SK-N-SH treated with all-trans-retinoic acid at 6 μM for 48 hours (cell line): Measurements from ENCODE around the gene MGMT.

Experiments used
- ATAC-seq: fragments of 200-7000 bp; cut with Tn5 transposase; 3 replicates; pipeline ENCODE4 v1.9.1; 2020; ENCODE audit warnings: mild to moderate bottlenecking, moderate library complexity
- ARNTL ChIP-seq: fragments of 450-650 bp; formaldehyde crosslinking; IDR thresholded peaks from 2 replicates; pipeline ENCODE4 v1.5.0; 2020; ENCODE audit warnings: low read depth, mild to moderate bottlenecking, moderate library complexity, borderline replicate concordance
- BACH2 ChIP-seq: fragments of 250-450 bp; sonication (Bioruptor Pico); IDR thresholded peaks from 2 replicates; pipeline ENCODE4 v1.9.0; 2021; ENCODE audit warnings: mild to moderate bottlenecking, borderline replicate concordance
- CSDC2 ChIP-seq: fragments of 250-450 bp; sonication (Bioruptor Pico); IDR thresholded peaks from 2 replicates; pipeline ENCODE4 v1.5.0; 2020; ENCODE audit warnings: mild to moderate bottlenecking, moderate library complexity
- ESRRG ChIP-seq: fragments of 250-450 bp; sonication (Bioruptor Pico); IDR thresholded peaks from 2 replicates; pipeline ENCODE4 v1.6.1; 2021; ENCODE audit warnings: mild to moderate bottlenecking
- GLIS3 ChIP-seq: fragments of 250-450 bp; sonication (Bioruptor Pico); IDR thresholded peaks from 2 replicates; pipeline ENCODE4 v1.5.0; 2020; ENCODE audit warnings: mild to moderate bottlenecking, moderate library complexity
- ISL1 ChIP-seq: fragments of 250-450 bp; sonication (Bioruptor Pico); IDR thresholded peaks from 2 replicates; pipeline ENCODE4 v2.1.2; 2022; ENCODE audit warnings: mild to moderate bottlenecking, moderate library complexity
- OSR1 ChIP-seq: fragments of 250-450 bp; sonication (Bioruptor Pico); IDR thresholded peaks from 2 replicates; pipeline ENCODE4 v1.8.0; 2022; ENCODE audit warnings: moderate library complexity, mild to moderate bottlenecking, inconsistent platforms
- PPARA ChIP-seq: fragments of 250-450 bp; sonication (Bioruptor Pico); IDR thresholded peaks from 2 replicates; pipeline ENCODE4 v1.5.0; 2020; ENCODE audit warnings: mild to moderate bottlenecking, borderline replicate concordance
- RARB ChIP-seq: fragments of 250-450 bp; sonication (Bioruptor Pico); IDR thresholded peaks from 2 replicates; pipeline ENCODE4 v1.8.0; 2021; ENCODE audit warnings: mild to moderate bottlenecking, moderate library complexity
- SNAI2 ChIP-seq: fragments of 250-450 bp; sonication (Bioruptor Pico); IDR thresholded peaks from 2 replicates; pipeline ENCODE4 v1.5.0; 2020; ENCODE audit warnings: mild to moderate bottlenecking, moderate library complexity
- TCF4 ChIP-seq: fragments of 250-450 bp; sonication (Bioruptor Pico); IDR thresholded peaks from 2 replicates; pipeline ENCODE4 v1.8.0; 2021; ENCODE audit warnings: mild to moderate bottlenecking, moderate library complexity, borderline replicate concordance
- TOX ChIP-seq: fragments of 250-450 bp; sonication (Bioruptor Pico); IDR thresholded peaks from 2 replicates; pipeline ENCODE4 v1.8.0; 2021; ENCODE audit warnings: mild to moderate bottlenecking, moderate library complexity, borderline replicate concordance
- ZC3H10 ChIP-seq: fragments of 250-450 bp; sonication (Bioruptor Pico); IDR thresholded peaks from 2 replicates; pipeline ENCODE4 v1.5.1; 2021; ENCODE audit warnings: mild to moderate bottlenecking, moderate library complexity
- ZFP3 ChIP-seq: fragments of 250-450 bp; sonication (Bioruptor Pico); IDR thresholded peaks from 2 replicates; pipeline ENCODE4 v1.5.0; 2020; ENCODE audit warnings: mild to moderate bottlenecking, moderate library complexity
- ZFP30 ChIP-seq: fragments of 450-650 bp; formaldehyde crosslinking; IDR thresholded peaks from 2 replicates; pipeline ENCODE4 v1.5.0; 2022; ENCODE audit warnings: mild to moderate bottlenecking, moderate library complexity
- ZNF565 ChIP-seq: fragments of 450-650 bp; formaldehyde crosslinking; conservative IDR thresholded peaks from 2 replicates; pipeline ENCODE4 v1.5.0; 2020; ENCODE audit warnings: low read depth, mild to moderate bottlenecking, moderate library complexity
- ZNF70 ChIP-seq: fragments of 450-650 bp; formaldehyde crosslinking; IDR thresholded peaks from 2 replicates; pipeline ENCODE4 v1.5.0; 2020; ENCODE audit warnings: mild to moderate bottlenecking, moderate library complexity
- ZNF8 ChIP-seq: fragments of 450-650 bp; formaldehyde crosslinking; IDR thresholded peaks from 2 replicates; pipeline ENCODE4 v1.5.0; 2020; ENCODE audit warnings: mild to moderate bottlenecking, moderate library complexity
- TF ChIP-seq, protein P1 (sequence below): fragments of 250-450 bp; sonication (Bioruptor Pico); IDR thresholded peaks from 2 replicates; pipeline ENCODE4 v1.8.0; 2020; ENCODE audit warnings: mild to moderate bottlenecking, moderate library complexity, borderline replicate concordance
- TF ChIP-seq, protein P2 (sequence below): fragments of 250-450 bp; sonication (Bioruptor Pico); IDR thresholded peaks from 2 replicates; pipeline ENCODE4 v1.5.1; 2021; ENCODE audit warnings: mild to moderate bottlenecking, moderate library complexity
- TF ChIP-seq, protein P3 (sequence below): fragments of 250-450 bp; sonication (Bioruptor Pico); IDR thresholded peaks from 2 replicates; pipeline ENCODE4 v1.5.1; 2020; ENCODE audit warnings: low read depth, mild to moderate bottlenecking, moderate library complexity
- TF ChIP-seq, protein P4 (sequence below): fragments of 250-450 bp; sonication (Bioruptor Pico); IDR thresholded peaks from 2 replicates; pipeline ENCODE4 v1.8.0; 2021; ENCODE audit warnings: low read depth, mild to moderate bottlenecking, moderate library complexity, borderline replicate concordance
- TF ChIP-seq, protein P5 (sequence below): fragments of 250-450 bp; sonication (Bioruptor Pico); IDR thresholded peaks from 2 replicates; pipeline ENCODE4 v1.5.0; 2020; ENCODE audit warnings: mild to moderate bottlenecking, moderate library complexity

The MGMT gene

DNA sequence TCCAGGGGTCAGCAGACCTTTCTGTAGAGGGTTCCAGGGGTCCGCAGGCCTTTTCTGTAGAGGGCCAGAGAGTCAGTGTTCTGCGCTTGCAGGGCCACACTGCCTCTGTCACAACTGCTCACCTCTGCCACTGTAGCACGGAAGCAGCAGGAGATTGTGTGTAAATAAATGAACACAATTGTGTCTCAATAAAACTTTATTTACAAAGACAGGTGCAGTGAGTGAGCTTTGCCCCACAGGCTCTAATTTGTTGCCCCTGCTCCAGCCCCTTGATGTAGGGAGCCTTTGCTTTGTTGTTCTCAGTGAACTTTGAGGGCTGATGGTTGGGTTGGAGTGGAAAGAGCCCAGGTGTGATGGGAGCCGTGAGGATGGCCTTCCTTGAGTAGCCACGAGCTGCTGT is 67.8 kb downstream of the MGMT start:
- no peak for ATAC-seq
- TF ChIP-seq ZNF8 (CRISPR knock-in tag) (no peak), ZNF70 (CRISPR knock-in tag) (no peak), OSR1 (no peak), ZFP30 (CRISPR knock-in tag) (no peak), ESRRG (CRISPR knock-in tag) (no peak), ZC3H10 (no peak), GLIS3 (CRISPR knock-in tag) (no peak), BACH2 (CRISPR knock-in tag) (no peak), RARB (CRISPR knock-in tag) (no peak), TCF4 (CRISPR knock-in tag) (no peak), CSDC2 (no peak), SNAI2 (CRISPR knock-in tag) (no peak), ARNTL (CRISPR knock-in tag) (no peak)
- TF ChIP-seq, protein P1, sequence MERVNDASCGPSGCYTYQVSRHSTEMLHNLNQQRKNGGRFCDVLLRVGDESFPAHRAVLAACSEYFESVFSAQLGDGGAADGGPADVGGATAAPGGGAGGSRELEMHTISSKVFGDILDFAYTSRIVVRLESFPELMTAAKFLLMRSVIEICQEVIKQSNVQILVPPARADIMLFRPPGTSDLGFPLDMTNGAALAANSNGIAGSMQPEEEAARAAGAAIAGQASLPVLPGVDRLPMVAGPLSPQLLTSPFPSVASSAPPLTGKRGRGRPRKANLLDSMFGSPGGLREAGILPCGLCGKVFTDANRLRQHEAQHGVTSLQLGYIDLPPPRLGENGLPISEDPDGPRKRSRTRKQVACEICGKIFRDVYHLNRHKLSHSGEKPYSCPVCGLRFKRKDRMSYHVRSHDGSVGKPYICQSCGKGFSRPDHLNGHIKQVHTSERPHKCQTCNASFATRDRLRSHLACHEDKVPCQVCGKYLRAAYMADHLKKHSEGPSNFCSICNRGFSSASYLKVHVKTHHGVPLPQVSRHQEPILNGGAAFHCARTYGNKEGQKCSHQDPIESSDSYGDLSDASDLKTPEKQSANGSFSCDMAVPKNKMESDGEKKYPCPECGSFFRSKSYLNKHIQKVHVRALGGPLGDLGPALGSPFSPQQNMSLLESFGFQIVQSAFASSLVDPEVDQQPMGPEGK (CRISPR knock-in tag) = no peak
- TF ChIP-seq, protein P2, sequence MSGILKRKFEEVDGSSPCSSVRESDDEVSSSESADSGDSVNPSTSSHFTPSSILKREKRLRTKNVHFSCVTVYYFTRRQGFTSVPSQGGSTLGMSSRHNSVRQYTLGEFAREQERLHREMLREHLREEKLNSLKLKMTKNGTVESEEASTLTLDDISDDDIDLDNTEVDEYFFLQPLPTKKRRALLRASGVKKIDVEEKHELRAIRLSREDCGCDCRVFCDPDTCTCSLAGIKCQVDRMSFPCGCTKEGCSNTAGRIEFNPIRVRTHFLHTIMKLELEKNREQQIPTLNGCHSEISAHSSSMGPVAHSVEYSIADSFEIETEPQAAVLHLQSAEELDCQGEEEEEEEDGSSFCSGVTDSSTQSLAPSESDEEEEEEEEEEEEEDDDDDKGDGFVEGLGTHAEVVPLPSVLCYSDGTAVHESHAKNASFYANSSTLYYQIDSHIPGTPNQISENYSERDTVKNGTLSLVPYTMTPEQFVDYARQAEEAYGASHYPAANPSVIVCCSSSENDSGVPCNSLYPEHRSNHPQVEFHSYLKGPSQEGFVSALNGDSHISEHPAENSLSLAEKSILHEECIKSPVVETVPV = no peak
- TF ChIP-seq, protein P3, sequence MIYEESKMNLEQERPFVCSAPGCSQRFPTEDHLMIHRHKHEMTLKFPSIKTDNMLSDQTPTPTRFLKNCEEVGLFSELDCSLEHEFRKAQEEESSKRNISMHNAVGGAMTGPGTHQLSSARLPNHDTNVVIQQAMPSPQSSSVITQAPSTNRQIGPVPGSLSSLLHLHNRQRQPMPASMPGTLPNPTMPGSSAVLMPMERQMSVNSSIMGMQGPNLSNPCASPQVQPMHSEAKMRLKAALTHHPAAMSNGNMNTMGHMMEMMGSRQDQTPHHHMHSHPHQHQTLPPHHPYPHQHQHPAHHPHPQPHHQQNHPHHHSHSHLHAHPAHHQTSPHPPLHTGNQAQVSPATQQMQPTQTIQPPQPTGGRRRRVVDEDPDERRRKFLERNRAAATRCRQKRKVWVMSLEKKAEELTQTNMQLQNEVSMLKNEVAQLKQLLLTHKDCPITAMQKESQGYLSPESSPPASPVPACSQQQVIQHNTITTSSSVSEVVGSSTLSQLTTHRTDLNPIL = no peak
- TF ChIP-seq, all 23 proteins: peak for 0

DNA sequence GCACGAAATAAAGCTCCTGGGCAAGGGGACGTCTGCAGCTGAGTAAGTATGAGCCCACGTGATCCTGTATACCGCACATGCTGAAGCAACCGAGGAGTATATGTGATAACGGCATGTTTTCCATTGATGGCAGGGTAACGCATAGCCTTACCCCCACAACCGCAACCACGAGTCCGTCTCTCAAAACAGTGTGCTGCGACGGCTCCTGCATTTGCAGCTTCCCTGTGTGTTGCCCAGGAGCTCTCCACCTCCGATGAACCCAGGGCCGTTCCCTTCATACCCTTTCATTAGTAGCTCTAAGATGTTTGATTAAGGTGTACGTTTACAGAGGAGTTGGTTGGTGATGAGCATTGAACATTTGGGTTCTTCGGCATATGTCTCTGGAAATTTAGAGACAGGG is 69.3 kb downstream of the MGMT start:
- TF ChIP-seq GLIS3 (CRISPR knock-in tag) (no peak), BACH2 (CRISPR knock-in tag) (no peak), ZC3H10 (no peak), ZNF565 (CRISPR knock-in tag) (no peak), SNAI2 (CRISPR knock-in tag) (no peak), CSDC2 (no peak), TOX (CRISPR knock-in tag) (no peak), ARNTL (CRISPR knock-in tag) (no peak), PPARA (CRISPR knock-in tag) (no peak), OSR1 (no peak), RARB (CRISPR knock-in tag) (no peak), ISL1 (no peak), ZFP3 (no peak), TCF4 (CRISPR knock-in tag) (no peak)
- TF ChIP-seq, protein P4, sequence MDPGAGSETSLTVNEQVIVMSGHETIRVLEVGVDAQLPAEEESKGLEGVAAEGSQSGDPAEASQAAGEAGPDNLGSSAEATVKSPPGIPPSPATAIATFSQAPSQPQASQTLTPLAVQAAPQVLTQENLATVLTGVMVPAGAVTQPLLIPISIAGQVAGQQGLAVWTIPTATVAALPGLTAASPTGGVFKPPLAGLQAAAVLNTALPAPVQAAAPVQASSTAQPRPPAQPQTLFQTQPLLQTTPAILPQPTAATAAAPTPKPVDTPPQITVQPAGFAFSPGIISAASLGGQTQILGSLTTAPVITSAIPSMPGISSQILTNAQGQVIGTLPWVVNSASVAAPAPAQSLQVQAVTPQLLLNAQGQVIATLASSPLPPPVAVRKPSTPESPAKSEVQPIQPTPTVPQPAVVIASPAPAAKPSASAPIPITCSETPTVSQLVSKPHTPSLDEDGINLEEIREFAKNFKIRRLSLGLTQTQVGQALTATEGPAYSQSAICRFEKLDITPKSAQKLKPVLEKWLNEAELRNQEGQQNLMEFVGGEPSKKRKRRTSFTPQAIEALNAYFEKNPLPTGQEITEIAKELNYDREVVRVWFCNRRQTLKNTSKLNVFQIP = no peak
- TF ChIP-seq, protein P3 = no peak
- TF ChIP-seq, protein P5, sequence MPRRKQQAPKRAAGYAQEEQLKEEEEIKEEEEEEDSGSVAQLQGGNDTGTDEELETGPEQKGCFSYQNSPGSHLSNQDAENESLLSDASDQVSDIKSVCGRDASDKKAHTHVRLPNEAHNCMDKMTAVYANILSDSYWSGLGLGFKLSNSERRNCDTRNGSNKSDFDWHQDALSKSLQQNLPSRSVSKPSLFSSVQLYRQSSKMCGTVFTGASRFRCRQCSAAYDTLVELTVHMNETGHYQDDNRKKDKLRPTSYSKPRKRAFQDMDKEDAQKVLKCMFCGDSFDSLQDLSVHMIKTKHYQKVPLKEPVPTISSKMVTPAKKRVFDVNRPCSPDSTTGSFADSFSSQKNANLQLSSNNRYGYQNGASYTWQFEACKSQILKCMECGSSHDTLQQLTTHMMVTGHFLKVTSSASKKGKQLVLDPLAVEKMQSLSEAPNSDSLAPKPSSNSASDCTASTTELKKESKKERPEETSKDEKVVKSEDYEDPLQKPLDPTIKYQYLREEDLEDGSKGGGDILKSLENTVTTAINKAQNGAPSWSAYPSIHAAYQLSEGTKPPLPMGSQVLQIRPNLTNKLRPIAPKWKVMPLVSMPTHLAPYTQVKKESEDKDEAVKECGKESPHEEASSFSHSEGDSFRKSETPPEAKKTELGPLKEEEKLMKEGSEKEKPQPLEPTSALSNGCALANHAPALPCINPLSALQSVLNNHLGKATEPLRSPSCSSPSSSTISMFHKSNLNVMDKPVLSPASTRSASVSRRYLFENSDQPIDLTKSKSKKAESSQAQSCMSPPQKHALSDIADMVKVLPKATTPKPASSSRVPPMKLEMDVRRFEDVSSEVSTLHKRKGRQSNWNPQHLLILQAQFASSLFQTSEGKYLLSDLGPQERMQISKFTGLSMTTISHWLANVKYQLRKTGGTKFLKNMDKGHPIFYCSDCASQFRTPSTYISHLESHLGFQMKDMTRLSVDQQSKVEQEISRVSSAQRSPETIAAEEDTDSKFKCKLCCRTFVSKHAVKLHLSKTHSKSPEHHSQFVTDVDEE (CRISPR knock-in tag) = no peak
- TF ChIP-seq, protein P2 = no peak
- TF ChIP-seq, all 23 proteins: peak for 0
- no peak for ATAC-seq
